LNCAP (cell line): Measurements from ENCODE around the gene WNT3.

Source experiments
- CTCF ChIP-seq: fragments of 450-650 bp; IDR thresholded peaks from 2 replicates; pipeline ENCODE4 v1.5.1; 2017; ENCODE audit warnings: mild to moderate bottlenecking

WNT3 gene

GRCh38 chr17:46764709-46765401, 53.6 kb downstream of the WNT3 start:
- no peak for TF ChIP-seq CTCF

GRCh38 chr17:46764000-46764708, 54.3 kb downstream of the WNT3 start:
- no peak for TF ChIP-seq CTCF

GRCh38 chr17:46763416-46763815, 55.1 kb downstream of the WNT3 start:
- no peak for TF ChIP-seq CTCF

GRCh38 chr17:46759141-46759540, 59.4 kb downstream of the WNT3 start:
- TF ChIP-seq CTCF = no peak

- TF ChIP-seq CTCF = no peak
Observed at GRCh38 chr17:46758614-46759013, 59.9 kb downstream of the WNT3 start.

- no peak for TF ChIP-seq CTCF
Observed at GRCh38 chr17:46756861-46757260, 61.6 kb downstream of the WNT3 start.

GRCh38 chr17:46756081-46756735, 62.3 kb downstream of the WNT3 start:
- no peak for TF ChIP-seq CTCF
